Activated CD4-positive, alpha-beta T cell treated with anti-CD3 and anti-CD28 coated beads, Interleukin-2, Interleukin-4, amounts not matched to agents 100 ng/mL and 50 ng/mL, durations not matched to agents 16 hours and 8 hours (primary cell): Measurements from ENCODE around the gene USF1.

Source experiments
- DNase-seq: peaks from one replicate; pipeline ENCODE4 v3.0.0-alpha.2; 2020; ENCODE audit warnings: low spot score

The USF1 gene, protein sequence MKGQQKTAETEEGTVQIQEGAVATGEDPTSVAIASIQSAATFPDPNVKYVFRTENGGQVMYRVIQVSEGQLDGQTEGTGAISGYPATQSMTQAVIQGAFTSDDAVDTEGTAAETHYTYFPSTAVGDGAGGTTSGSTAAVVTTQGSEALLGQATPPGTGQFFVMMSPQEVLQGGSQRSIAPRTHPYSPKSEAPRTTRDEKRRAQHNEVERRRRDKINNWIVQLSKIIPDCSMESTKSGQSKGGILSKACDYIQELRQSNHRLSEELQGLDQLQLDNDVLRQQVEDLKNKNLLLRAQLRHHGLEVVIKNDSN

DNA sequence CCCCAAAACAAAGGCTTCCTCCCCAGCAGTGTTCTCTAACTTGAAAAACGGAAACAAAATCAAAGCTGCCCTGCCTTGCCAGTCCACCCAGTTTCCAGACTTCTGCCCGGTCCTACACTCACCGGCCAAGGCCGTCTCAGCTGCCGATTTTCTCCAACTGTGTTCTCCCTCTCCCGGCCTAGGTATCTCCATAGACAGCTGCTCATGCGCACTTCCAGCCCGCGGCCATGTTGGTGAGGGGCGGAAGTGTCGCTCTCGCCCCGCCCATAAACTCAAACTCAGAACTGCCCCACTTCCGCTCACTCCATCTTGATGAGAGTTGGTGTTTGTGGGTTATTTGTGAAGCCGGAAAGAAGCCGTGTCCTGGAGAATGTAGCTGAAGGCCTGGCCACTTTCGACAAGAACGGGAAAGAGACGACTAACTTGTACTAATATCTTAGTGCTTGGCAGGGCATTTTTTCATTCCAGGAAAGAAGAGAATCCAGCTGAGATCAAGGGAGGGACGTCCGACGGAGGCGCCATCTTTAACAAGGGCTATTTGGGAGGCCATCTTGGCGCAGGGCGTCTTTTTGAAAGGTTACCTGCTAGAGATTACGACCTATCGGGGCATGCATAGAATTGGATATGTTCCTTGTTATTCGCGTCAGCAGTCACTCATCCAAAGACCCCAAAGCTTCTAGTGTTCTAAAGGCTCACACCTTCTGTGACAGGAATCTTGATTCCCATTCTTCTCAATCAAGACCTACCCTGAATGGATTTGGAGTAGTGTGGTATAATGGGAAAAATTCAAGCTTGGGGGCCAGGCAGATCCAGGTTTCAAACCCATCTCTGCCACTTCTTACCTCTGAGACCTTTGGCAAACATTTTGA is at the start of gene USF1:
USF1 (minus strand) TSS at position 242 of the 869 bp plus-strand sequence. CDS start 2,702 bp downstream, outside the sequence.
- peak; percentile 94 for DNase-seq

DNA sequence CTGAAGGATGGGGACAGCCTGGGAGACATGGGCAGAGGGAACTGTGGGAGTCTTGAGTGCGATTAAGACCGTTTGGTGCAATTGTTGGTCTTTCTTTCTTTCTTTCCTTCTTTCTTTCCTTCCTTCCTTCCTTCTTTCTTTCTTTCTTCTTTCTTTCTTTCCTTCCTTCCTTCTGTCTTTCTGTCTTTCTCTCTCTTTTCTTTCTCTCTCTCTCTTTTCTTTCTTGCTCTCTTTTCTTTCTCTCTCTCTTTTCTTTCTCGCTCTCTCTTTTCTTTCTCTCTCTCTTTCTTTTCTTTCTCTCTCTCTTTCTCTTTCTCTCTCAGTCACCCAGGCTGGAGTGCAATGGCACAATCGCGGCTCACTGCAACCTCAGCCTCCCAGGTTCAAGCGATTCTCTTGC is 49.5 kb upstream of the USF1 start:
- DNase-seq = no peak

DNA sequence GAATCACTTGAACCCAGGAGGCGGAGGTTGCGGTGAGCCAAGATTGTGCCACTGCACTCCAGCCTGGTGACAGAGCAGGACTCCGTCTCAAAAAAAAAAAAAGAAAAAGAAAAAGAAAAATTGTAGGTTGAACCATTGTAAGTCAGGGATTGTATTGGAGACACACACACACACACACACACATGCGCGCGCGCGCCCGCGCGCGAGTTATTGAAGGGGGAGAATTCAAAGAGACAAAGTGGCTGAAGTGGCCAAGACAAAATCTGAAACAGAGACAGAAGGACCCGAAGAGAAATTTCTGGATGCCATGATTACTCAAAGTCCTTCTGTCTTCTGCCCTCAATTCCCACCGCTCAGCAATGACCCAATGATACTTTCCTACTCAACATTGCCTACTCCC is 48.7 kb upstream of the USF1 start:
- DNase-seq = no peak

DNA sequence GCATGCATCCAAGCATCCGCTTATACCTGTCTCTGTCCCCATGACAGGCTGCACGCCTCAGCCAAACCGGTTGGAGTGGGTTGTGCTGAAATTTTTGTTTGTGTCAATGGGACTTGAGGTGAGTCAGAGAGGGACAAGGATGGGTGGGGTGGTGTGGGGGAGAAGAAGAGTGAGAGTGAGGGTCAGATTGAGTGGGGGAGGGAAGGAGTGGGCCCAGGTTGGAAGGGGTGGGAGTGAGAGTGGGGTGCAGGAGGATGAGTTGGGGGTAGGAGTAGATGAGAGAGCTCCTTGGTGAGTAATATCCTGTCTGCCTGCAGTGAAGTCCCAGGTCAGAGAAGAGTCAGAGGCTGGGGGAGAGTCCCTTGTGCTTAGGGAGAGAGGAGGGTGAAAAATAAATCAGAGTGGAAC is 46.8 kb upstream of the USF1 start:
- DNase-seq = peak; percentile 39

DNA sequence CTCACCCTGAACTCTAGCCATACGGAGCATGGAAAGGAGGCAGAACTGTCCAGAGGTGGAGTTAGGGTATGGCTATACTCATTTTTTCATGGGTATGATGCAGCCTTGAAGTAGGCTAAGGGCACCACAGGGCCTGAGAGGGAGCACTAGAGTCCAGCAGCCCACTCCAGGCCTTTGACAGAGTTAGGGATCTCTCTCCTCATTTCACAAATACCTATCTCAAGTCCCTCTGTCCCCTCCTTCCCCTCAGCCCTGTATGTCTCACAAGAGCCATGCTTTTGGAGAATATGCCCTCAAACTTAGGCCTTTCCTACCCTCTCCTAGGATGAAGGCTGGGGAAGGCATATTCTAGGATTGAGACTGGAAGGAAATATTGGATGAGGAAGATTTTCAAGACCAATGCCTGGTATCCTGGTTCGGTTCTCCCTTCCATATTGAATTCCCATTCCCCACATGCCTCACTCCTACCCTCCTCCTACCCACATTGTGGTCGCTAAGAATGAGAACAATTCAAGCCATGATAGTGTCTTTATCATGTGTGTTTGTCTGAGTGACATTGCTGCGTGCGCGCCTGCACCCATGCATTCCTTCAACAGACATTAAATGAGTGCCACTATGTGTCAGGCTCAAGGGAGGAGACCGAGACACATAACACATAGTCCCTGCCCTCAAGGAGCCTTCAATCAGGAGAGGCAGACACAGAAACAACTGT is 46.2 kb upstream of the USF1 start:
- DNase-seq = no peak

- no peak for DNase-seq
Measured at GRCh38 chr1:161091093-161091492, 45.3 kb upstream of the USF1 start.

- DNase-seq = no peak
Measured at GRCh38 chr1:161090617-161091016, 44.8 kb upstream of the USF1 start.

DNA sequence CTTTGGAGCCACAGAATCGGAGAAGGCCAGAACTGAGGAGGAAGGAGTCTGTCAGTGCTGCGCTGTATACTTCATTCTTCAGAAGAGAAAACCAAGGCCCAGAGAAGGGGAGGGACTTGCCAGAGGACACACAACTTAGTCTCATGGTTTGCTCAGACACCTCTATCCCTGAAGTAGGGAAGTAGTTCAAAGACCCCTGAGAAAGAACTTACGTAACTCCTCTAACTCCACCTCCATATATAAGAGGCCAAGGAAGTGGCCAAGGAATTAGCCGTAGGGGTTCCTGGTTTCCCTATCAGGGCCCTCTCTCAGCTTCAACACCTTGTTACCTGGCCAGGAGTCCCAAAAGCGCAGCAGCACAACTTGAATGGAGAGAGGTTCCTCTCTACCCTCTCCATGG is 44.2 kb upstream of the USF1 start:
- DNase-seq = no peak

- DNase-seq = no peak
Measured at GRCh38 chr1:161089251-161089924, 43.6 kb upstream of the USF1 start, which contains the start of gene NECTIN4. Gene NECTIN4, minus strand, starts transcription at chr1:161089558. Its CDS starts 262 bp downstream, at chr1:161089296.

- DNase-seq = no peak
Measured at GRCh38 chr1:161088587-161089110, 42.9 kb upstream of the USF1 start.

GRCh38 chr1:161086457-161086856 is 40.7 kb upstream of the USF1 start:
- DNase-seq = no peak

DNA sequence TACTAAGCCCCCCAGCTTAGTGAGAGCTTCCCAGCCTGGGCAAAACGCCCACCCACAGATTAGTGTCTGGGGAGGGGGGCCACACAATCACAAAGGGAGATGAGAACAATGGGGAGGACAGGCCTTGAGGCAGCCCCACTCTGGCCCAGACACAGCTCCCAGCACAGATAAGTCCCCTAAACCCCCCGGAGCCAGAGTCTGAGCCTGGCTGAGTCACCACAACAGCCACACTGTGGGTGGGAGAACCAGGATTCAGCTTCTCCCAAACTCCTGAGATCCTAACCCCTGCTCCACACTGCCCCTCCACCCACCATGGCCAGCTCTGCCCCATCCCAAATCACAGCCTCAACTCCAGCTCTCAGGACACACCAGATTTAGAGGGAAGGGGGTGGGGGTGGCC is 39.4 kb upstream of the USF1 start:
- DNase-seq = no peak

DNA sequence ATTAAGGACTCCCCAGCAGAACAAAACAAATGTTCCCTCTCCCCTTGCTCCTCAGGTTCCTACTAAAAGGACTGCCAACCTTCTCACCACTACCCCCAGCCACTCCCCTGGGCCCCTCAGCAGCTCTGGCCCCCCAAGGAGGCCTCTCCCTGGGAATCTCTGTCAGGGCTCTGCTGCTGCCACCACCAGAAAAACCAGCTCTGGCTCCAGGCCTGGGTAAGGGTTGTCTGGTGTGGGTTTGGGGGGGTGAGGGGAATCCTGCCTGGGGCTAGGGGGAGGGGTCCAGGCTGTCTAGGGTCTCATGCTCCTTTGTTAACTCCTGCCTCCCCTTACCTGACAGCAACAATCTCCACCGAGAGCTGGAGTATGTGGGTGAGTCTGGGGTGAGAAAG is 38.8 kb upstream of the USF1 start:
- DNase-seq = no peak

DNA sequence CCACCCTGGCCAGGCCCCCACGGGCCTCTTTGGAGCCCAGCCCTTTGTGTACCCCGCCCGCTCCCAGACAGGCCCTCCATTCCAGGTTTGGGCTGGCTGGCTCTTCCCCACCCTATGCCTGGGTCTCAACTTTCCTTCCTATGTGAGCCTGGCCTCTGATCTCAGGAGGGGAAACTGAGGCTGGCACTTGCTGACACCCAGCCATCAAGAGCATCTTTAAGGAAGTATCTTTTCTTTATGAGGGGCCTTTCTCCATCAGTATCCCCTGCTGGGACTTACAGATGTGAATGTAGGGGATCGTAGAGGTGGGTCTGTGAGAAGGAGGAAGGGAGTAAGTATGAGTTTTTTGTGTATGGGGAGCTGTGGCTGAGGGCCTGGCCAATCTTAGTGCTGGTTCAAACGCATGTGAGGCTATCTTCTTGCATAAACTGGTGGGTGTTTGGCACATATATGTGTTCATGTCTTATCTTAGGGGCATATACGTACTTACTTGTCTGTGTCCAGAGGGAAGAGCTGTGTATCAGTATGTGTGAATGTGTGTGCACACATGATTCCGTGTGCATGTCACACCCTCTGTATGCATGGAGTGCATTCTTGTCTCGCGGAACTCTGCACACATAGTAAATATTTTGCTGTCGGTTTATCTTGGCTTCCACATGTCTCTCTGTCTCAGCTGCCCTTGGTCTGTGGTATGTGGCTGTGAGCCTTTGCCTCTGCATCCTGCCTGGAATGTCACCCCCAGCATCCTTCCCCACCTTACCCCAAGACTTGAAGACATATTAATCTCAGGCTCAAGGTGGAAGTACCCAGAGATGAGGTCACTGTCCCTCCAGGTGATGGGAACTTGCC is 38.2 kb upstream of the USF1 start:
- no peak for DNase-seq

- no peak for DNase-seq
Measured at GRCh38 chr1:161082996-161083747, 37.4 kb upstream of the USF1 start.

GRCh38 chr1:161082483-161082882 is 36.7 kb upstream of the USF1 start:
- DNase-seq = no peak

DNA sequence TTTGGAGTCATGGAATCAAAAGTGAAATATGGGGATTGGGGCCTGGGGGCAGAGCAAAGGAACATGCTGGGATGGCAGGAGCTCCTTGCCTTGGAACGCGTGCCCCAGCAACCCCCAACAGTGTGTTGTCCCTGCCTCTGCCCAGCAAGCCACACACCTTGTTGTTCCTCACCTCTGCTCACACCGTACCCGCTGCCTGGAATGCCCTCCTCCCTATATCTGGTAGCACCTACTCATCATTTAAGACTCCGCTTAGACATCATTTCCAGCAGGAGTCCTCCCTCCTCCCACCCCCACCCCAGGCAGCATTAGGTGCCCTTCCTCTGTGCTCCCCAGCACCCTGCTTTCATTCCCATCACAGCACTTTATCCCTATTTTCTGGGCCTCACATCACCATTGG is 35.7 kb upstream of the USF1 start:
- DNase-seq = no peak

DNA sequence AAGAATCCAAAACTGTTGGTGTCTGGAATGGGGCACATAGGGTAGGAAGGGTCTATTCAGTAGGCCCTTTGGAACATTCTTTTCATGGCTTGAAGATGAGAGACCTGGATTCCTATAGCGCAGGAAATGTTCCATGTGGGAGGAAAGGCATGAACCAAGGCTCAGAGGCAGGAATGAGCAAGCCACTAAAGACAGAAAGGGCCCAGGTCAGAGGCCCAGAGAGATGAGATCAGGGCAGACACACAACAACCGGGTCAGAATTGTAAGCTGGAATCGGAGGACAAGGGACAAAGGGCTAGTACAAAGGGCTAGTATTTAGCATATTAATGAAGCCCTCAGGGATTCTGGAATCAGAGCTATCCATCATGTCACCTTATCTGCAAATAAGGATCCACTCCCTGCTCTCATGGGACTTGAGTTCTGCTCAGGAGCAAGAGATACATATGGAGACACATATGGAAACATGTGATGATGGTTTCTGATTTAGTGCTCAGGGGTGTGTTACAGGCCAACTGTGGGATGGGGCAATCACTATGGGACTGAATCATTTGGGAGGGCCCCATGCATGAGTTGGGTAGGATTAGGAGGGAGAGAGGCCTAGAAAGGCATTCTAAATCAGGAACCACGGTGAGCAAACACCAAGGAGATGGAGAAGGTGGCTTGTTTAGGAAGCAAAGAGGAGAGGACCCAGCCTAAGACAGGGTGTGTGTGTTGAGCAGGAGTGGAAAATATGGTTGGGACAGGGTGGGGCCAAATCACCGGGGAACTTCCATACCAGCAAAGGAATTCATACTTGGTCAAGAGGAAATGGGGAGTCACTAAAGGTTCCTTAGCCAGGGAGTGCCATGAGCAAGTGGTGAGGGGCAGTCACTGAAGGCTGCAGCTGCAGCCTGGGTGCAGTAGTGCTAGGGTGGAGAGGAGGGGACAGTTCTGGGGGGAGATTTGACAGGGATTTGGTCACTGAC is 34.9 kb upstream of the USF1 start:
- no peak for DNase-seq
